Esophagus (tissue), 2 donors: ENCODE results near the gene IER5L. TPM values are rescaled to one million over a fixed set of nuclear protein-coding genes. Genes with fewer than 3 reads are reported as not detected.
A peak's percentile ranks its signal among the peaks of the same experiment; 100 is the strongest.

Experiments
- H3K27ac ChIP-seq, 2 donors: one replicate each; pipeline ENCODE4 v1.5.1; 2013; ENCODE audit warnings: low read depth in 2 of 2, mild to moderate bottlenecking in 2 of 2, inconsistent platforms in 1 of 2, low read length in 1 of 2, moderate library complexity in 1 of 2
- H3K27me3 ChIP-seq, 2 donors: one replicate each; pipeline ENCODE4 v1.6.1; 2013; ENCODE audit warnings: low read length in 2 of 2, control low read depth in 1 of 2, mild to moderate bottlenecking in 1 of 2; ENCODE audit not compliant: insufficient read depth in 2 of 2, control insufficient read depth in 1 of 2
- H3K36me3 ChIP-seq, 2 donors: one replicate each; pipeline ENCODE4 v1.6.1; 2013; ENCODE audit warnings: low read length in 1 of 2; ENCODE audit not compliant: control insufficient read depth in 2 of 2, insufficient read depth in 2 of 2
- H3K4me1 ChIP-seq, 2 donors: one replicate each; pipeline ENCODE4 v1.6.1; 2013; ENCODE audit warnings: low read length in 1 of 2; ENCODE audit not compliant: control insufficient read depth in 2 of 2, insufficient read depth in 2 of 2
- H3K4me3 ChIP-seq, 2 donors: one replicate each; pipeline ENCODE4 v1.5.1; 2013; ENCODE audit warnings: low read length in 2 of 2, mild to moderate bottlenecking in 2 of 2, low read depth in 1 of 2, moderate library complexity in 1 of 2
- H3K9me3 ChIP-seq, 2 donors: one replicate each; pipeline ENCODE4 v1.6.1; 2013; ENCODE audit warnings: mild to moderate bottlenecking in 2 of 2, low read depth in 1 of 2, low read length in 1 of 2, moderate library complexity in 1 of 2; ENCODE audit not compliant: control insufficient read depth in 2 of 2, insufficient read depth in 1 of 2
- WGBS, 2 donors: extraction: QIAGEN DNeasy Blood & Tissue Kit; methylation state at CpG; one replicate each; pipeline ENCODE4 v1.1.7; 2013; 5-methylcytosine and 5-hydroxymethylcytosine counted together
- polyA plus RNA-seq, 2 donors: library from polyadenylated mRNA; stranded (reverse); fragments of 200-250 nt; gene quantifications; one replicate each; pipeline ENCODE4 v1.2.3, GENCODE V29; 2013
- donor health status: healthy with polysubstance abuse.
- donor health status: Bipolar disorder and iron deficiency.

Gene IER5L
- polyA plus RNA-seq, 2 donors: 5.4 to 8.4 TPM

GRCh38 chr9:129184596-129185122, 6.6 kb upstream of the IER5L start:
- Histone ChIP-seq H3K9me3 (peaks cover 0 to 5% of the 10 kb centered on the region in 2 donors), H3K27me3 (no peaks in the 10 kb centered on the region), H3K27ac (no peak overlapping the region), H3K4me3 (no peak overlapping the region), H3K4me1 (peaks cover 0 to 5% of the 10 kb centered on the region in 2 donors), H3K36me3 (no peaks in the 10 kb centered on the region)
- 63 to 69% methylated on average over 9 of the region's 9 CpGs for WGBS, 2 donors

- Histone ChIP-seq H3K4me3 (no peak overlapping the region), H3K9me3 (peaks cover 0 to 5% of the 10 kb centered on the region in 2 donors), H3K27ac (no peak overlapping the region), H3K36me3 (no peaks in the 10 kb centered on the region), H3K27me3 (no peaks in the 10 kb centered on the region), H3K4me1 (peaks cover 0 to 5% of the 10 kb centered on the region in 2 donors)
- 70 to 73% methylated on average over 7 of the region's 7 CpGs for WGBS, 2 donors
These were observed 6.1 kb upstream of the IER5L start for GRCh38 chr9:129184219-129184524.

GRCh38 chr9:129183495-129184218, 5.6 kb upstream of the IER5L start:
- H3K27ac ChIP-seq: no peak overlapping the region
- H3K4me3 ChIP-seq: no peak overlapping the region
- H3K27me3 ChIP-seq: no peaks in the 10 kb centered on the region
- peaks cover 0 to 5% of the 10 kb centered on the region in 2 donors for H3K4me1 ChIP-seq
- no peaks in the 10 kb centered on the region for H3K36me3 ChIP-seq
- WGBS, 2 donors: 51 to 66% methylated on average over 6 of the region's 6 CpGs
- peaks cover 0 to 5% of the 10 kb centered on the region in 2 donors for H3K9me3 ChIP-seq

GRCh38 chr9:129182625-129183494, 4.8 kb upstream of the IER5L start:
- H3K36me3 ChIP-seq: no peaks in the 10 kb centered on the region
- H3K4me3 ChIP-seq: no peak overlapping the region
- whole genome bisulfite sequencing, 2 donors: 67 to 77% methylated on average over 20 of the region's 20 CpGs
- peaks cover 0 to 5% of the 10 kb centered on the region in 2 donors for H3K9me3 ChIP-seq
- H3K27me3 ChIP-seq: no peaks in the 10 kb centered on the region
- H3K27ac ChIP-seq: no peak overlapping the region
- peaks cover 0 to 9% of the 10 kb centered on the region in 2 donors for H3K4me1 ChIP-seq

- Histone ChIP-seq H3K27me3 (no peaks in the 10 kb centered on the region), H3K4me1 (peaks cover 0 to 9% of the 10 kb centered on the region in 2 donors), H3K9me3 (peaks cover 0 to 5% of the 10 kb centered on the region in 2 donors), H3K4me3 (no peak overlapping the region), H3K27ac (no peak overlapping the region), H3K36me3 (no peaks in the 10 kb centered on the region)
- WGBS, 2 donors: 62 to 87% methylated on average over 4 of the region's 4 CpGs
These were observed 4.1 kb upstream of the IER5L start for GRCh38 chr9:129182122-129182521.

- Histone ChIP-seq H3K27ac (no peak overlapping the region), H3K4me3 (no peak overlapping the region), H3K27me3 (no peaks in the 10 kb centered on the region), H3K9me3 (peaks cover 0 to 5% of the 10 kb centered on the region in 2 donors), H3K4me1 (peaks cover 0 to 9% of the 10 kb centered on the region in 2 donors), H3K36me3 (no peaks in the 10 kb centered on the region)
- WGBS, 2 donors: 77 to 80% methylated on average over 5 of the region's 5 CpGs
These were observed 3.2 kb upstream of the IER5L start for GRCh38 chr9:129181246-129181645.

- 24 to 31% methylated on average over 30 to 45 of the region's 45 CpGs for WGBS, 2 donors
- Histone ChIP-seq H3K4me3 (peak overlapping the region; percentile 39 to 86), H3K4me1 (peaks cover 0 to 8% of the 10 kb centered on the region in 2 donors), H3K9me3 (no peaks in the 10 kb centered on the region), H3K27ac (no peak overlapping the region), H3K27me3 (no peaks in the 10 kb centered on the region), H3K36me3 (no peaks in the 10 kb centered on the region)
These were observed 714 bp upstream of the IER5L start for GRCh38 chr9:129178568-129179382.

GRCh38 chr9:129177443-129177790, 644 bp downstream of the IER5L start:
- H3K36me3 ChIP-seq: no peaks in the 10 kb centered on the region
- peak overlapping the region; percentile 77 to 86 for H3K4me3 ChIP-seq
- peaks cover 0 to 12% of the 10 kb centered on the region in 2 donors for H3K4me1 ChIP-seq
- H3K9me3 ChIP-seq: no peaks in the 10 kb centered on the region
- H3K27ac ChIP-seq: peak overlapping the region; percentile 99
- 0% methylated on average over 2 to 56 of the region's 56 CpGs for WGBS, 2 donors
- H3K27me3 ChIP-seq: no peaks in the 10 kb centered on the region
